Endothelial cell of umbilical vein (primary cell): Measurements from ENCODE around the gene REPS2. TPM values are rescaled to one million over a fixed set of nuclear protein-coding genes. Genes with fewer than 3 reads are reported as not detected.

Source experiments
- BruUV-seq: library from RNA; stranded (reverse); fragments of 400-500 nt; replicated peaks from 2 replicates; lab custom pipeline; 2021; lab: Mats Ljungman, UMichigan
- CTCF ChIA-PET: fragments of 300-600, 350-600 bp; sonication (Branson Sonifier 250); formaldehyde crosslinking; loops from one replicate; lab custom pipeline; 2021; ENCODE audit warnings: antibody characterized with exemption, inconsistent platforms; lab: Charles Lee
- POLR2A ChIA-PET: fragments of 300-600, 350-600 bp; sonication (Branson Sonifier 250); formaldehyde crosslinking; loops from one replicate; lab custom pipeline; 2021; ENCODE audit warnings: antibody characterized with exemption, inconsistent platforms; lab: Charles Lee
- DNase-seq: peaks from one replicate; pipeline ENCODE4 v3.0.0-alpha.2; 2011; ENCODE audit warnings: low read depth, low spot score
- FAIRE-seq: peaks from 2 replicates; lab custom pipeline; 2011; peaks lifted over from hg19 to GRCh38; lab: Jason Lieb, UNC
- H2AFZ ChIP-seq: 2 replicates; pipeline ENCODE4 v1.6.0; 2012; ENCODE audit warnings: low read depth, low read length, control low read depth, inconsistent platforms
- H3K27ac ChIP-seq: 2 replicates; pipeline ENCODE4 v1.5.1; 2011; ENCODE audit warnings: low read depth, mild to moderate bottlenecking, control low read depth, low read length, moderate library complexity; ENCODE audit not compliant: insufficient read depth
- H3K27me3 ChIP-seq, 2 experiments: 2 replicates each; pipeline versions ENCODE4 v1.6.0 to v1.6.1; 2011; ENCODE audit warnings: low read length in 2 of 2, mixed read lengths in 1 of 2; ENCODE audit not compliant: control insufficient read depth in 2 of 2, insufficient read depth in 2 of 2
- H3K36me3 ChIP-seq, 2 experiments: 2 replicates in 1 of 2; 3 replicates in 1 of 2; pipeline ENCODE4 v1.5.1; 2011; ENCODE audit warnings: low read length in 2 of 2, mild to moderate bottlenecking in 1 of 2, moderate library complexity in 1 of 2; ENCODE audit not compliant: control insufficient read depth in 2 of 2, insufficient read depth in 2 of 2; ENCODE audit errors: extremely low read depth in 1 of 2
- H3K4me1 ChIP-seq: 3 replicates; pipeline ENCODE4 v1.5.1; 2011; ENCODE audit warnings: mild to moderate bottlenecking, low read length; ENCODE audit not compliant: control insufficient read depth, insufficient read depth; ENCODE audit errors: extremely low read depth
- H3K4me2 ChIP-seq: 2 replicates; pipeline ENCODE4 v1.6.1; 2011; ENCODE audit warnings: low read length, control low read depth, mixed read lengths; ENCODE audit not compliant: insufficient read depth
- H3K4me3 ChIP-seq, 3 experiments: fragments of 200-600 bp in 1 of 3; sonication (generic), shearing (Covaris generic) in 1 of 3; replicated peaks in 1 of 3; 2 replicates each; pipeline ENCODE4 v1.5.1; 2011 to 2016; ENCODE audit warnings: control low read depth in 3 of 3, low read length in 3 of 3, mild to moderate bottlenecking in 2 of 3, inconsistent platforms in 1 of 3, low read depth in 1 of 3, moderate library complexity in 1 of 3; ENCODE audit not compliant: insufficient read depth in 1 of 3
- H3K79me2 ChIP-seq: 2 replicates; pipeline ENCODE4 v1.6.0; 2012; ENCODE audit warnings: low read length, inconsistent platforms; ENCODE audit not compliant: control insufficient read depth, insufficient read depth
- H3K9ac ChIP-seq: replicated peaks from 2 replicates; pipeline ENCODE3; 2011; ENCODE audit warnings: low read length, control low read depth; ENCODE audit not compliant: insufficient read depth; ENCODE audit errors: extremely low read depth
- H3K9me1 ChIP-seq: replicated peaks from 3 replicates; pipeline ENCODE4 v1.6.0; 2011; ENCODE audit warnings: mild to moderate bottlenecking, low read length; ENCODE audit not compliant: control insufficient read depth, insufficient read depth; ENCODE audit errors: extremely low read depth
- H3K9me3 ChIP-seq: replicated peaks from 2 replicates; pipeline ENCODE4 v1.5.1; 2012; ENCODE audit warnings: low read length, inconsistent platforms; ENCODE audit not compliant: control insufficient read depth, insufficient read depth
- H4K20me1 ChIP-seq: replicated peaks from 2 replicates; pipeline ENCODE3; 2011; ENCODE audit warnings: mild to moderate bottlenecking, low read length; ENCODE audit not compliant: control insufficient read depth, insufficient read depth; ENCODE audit errors: extremely low read depth
- EZH2 ChIP-seq: IDR thresholded peaks from 2 replicates; pipeline ENCODE4 v1.6.1; 2012; ENCODE audit warnings: borderline replicate concordance, low read depth, mild to moderate bottlenecking, moderate library complexity, low read length, inconsistent platforms; ENCODE audit not compliant: severe bottlenecking
- FOS ChIP-seq: IDR thresholded peaks from 2 replicates; pipeline ENCODE4 v1.6.1; 2011; ENCODE audit warnings: mild to moderate bottlenecking, low read length, moderate library complexity, borderline replicate concordance; ENCODE audit not compliant: insufficient read depth
- GATA2 ChIP-seq: IDR thresholded peaks from 2 replicates; pipeline ENCODE4 v1.7.0; 2011; ENCODE audit warnings: low read depth, mild to moderate bottlenecking, moderate library complexity, mixed read lengths, low read length; ENCODE audit not compliant: insufficient read length, insufficient read depth
- JUN ChIP-seq: IDR thresholded peaks from 2 replicates; pipeline ENCODE4 v1.6.1; 2011; ENCODE audit warnings: borderline replicate concordance, low read depth; ENCODE audit not compliant: insufficient read length, insufficient read depth
- MYC ChIP-seq: IDR thresholded peaks from one replicate; pipeline ENCODE4 v1.6.1; 2011; ENCODE audit warnings: mild to moderate bottlenecking, low read depth, low read length
- POLR2A ChIP-seq: IDR thresholded peaks from 2 replicates; pipeline ENCODE4 v1.6.1; 2012; ENCODE audit warnings: low read depth, mild to moderate bottlenecking, control low read depth, low read length
- POLR2AphosphoS5 ChIP-seq: IDR thresholded peaks from 2 replicates; pipeline ENCODE4 v1.6.1; 2012; ENCODE audit warnings: low read depth, mild to moderate bottlenecking, control low read depth, low read length, moderate library complexity; ENCODE audit not compliant: insufficient read depth
- dilution Hi-C: fragments of 300-500 bp; cut with MboI; formaldehyde crosslinking; loops from one replicate; pipeline ENCODE4 v1.15.0; 2019; ENCODE audit warnings: low sequenced_read_pairs; ENCODE audit not compliant: extremely low pct_ligation_motif_present
- intact Hi-C: fragments of 100-400 bp; cut with micrococcal nuclease; formaldehyde crosslinking; loops from one replicate; pipeline ENCODE4 v1.10.0; 2022
- polyA plus RNA-seq, 4 experiments: library from polyadenylated mRNA; depleted of rRNA in 3 of 4; stranded (reverse) in 3 of 4; unstranded in 1 of 4; fragments of >200 nt; gene quantifications; 2 replicates each; pipeline versions ENCODE4 v1.2.1 to v1.2.3, GENCODE V29; 2011 to 2012; ENCODE audit warnings: missing spikeins in 1 of 4
- total RNA-seq: library from RNA; stranded (reverse); gene quantifications from 2 replicates; pipeline ENCODE4 v1.2.3, GENCODE V29; 2021
- TF ChIP-seq, protein P1 (sequence below): IDR thresholded peaks from 2 replicates; pipeline ENCODE4 v1.6.1; 2011; ENCODE audit not compliant: insufficient read depth, insufficient read length
- TF ChIP-seq, protein P2 (sequence below), 2 donors: IDR thresholded peaks; 1 replicate in 1 of 2; 2 replicates in 1 of 2; pipeline ENCODE4 v1.5.1; 2011; ENCODE audit warnings: low read length in 2 of 2, mild to moderate bottlenecking in 2 of 2, moderate library complexity in 2 of 2, control low read depth in 1 of 2, inconsistent platforms in 1 of 2, low read depth in 1 of 2; ENCODE audit not compliant: insufficient read depth in 1 of 2; ENCODE audit errors: extremely low read depth in 1 of 2

REPS2 gene
- total and polyA plus RNA-seq, 2 donors (not counting 3 experiments of a cell fraction or from before 2014, with no cell fraction given), result 0.91 to 2.6 TPM

DNA sequence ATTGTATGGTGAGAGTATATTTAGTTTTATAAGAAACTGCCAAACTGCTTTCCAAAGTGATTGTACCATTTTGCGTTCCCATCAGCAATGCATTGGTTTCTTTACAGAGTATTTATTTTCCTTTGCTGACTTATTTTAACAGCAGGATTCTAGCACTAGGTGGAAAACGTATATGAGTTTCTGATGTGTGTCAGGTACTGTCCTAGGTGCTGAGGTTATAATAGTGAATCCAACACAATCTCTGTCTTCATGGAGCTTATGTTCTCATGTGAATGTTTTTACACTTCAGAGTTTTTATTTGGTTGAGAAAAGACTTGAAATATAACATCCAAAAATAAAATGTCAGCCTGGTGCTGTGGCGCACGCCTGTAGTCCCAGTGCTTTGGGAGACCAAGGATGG lies 4.0 kb downstream of the REPS2 start:
- H3K36me3 ChIP-seq, result no peaks in the 10 kb centered on the region
- no peak overlapping the region for H3K4me2 ChIP-seq
- FAIRE-seq, result no peak
- no peak for DNase-seq
- no peak overlapping the region for H3K27ac ChIP-seq
- peaks cover 19% of the 10 kb centered on the region for H3K4me1 ChIP-seq
- H3K9me3 ChIP-seq, result no peaks in the 10 kb centered on the region
- no peak overlapping the region for H3K9ac ChIP-seq
- POLR2A ChIA-PET, result no interaction called here
- H3K4me3 ChIP-seq, result no peak overlapping the region
- CTCF ChIA-PET, result interaction anchor here (2.5 kb wide), 1 partner anchor 68 kb away, joined by 6 read pairs; no protein-coding TSS in a partner anchor
- H2AFZ ChIP-seq, result no peak overlapping the region
- no peaks in the 10 kb centered on the region for H4K20me1 ChIP-seq
- dilution Hi-C loops, result no loop called here
- H3K9me1 ChIP-seq, result no peaks in the 10 kb centered on the region
- no peaks in the 10 kb centered on the region for H3K27me3 ChIP-seq
- no TSS peak for BruUV-seq
- intact Hi-C loops, result no loop called here
- no peak for TF ChIP-seq MYC
- no peak for TF ChIP-seq EZH2
- TF ChIP-seq GATA2, result no peak
- TF ChIP-seq POLR2A, result no peak
- no peak for TF ChIP-seq POLR2AphosphoS5
- TF ChIP-seq JUN, result no peak
- TF ChIP-seq, protein P1, sequence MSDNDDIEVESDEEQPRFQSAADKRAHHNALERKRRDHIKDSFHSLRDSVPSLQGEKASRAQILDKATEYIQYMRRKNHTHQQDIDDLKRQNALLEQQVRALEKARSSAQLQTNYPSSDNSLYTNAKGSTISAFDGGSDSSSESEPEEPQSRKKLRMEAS, result no peak
- TF ChIP-seq, protein P2, sequence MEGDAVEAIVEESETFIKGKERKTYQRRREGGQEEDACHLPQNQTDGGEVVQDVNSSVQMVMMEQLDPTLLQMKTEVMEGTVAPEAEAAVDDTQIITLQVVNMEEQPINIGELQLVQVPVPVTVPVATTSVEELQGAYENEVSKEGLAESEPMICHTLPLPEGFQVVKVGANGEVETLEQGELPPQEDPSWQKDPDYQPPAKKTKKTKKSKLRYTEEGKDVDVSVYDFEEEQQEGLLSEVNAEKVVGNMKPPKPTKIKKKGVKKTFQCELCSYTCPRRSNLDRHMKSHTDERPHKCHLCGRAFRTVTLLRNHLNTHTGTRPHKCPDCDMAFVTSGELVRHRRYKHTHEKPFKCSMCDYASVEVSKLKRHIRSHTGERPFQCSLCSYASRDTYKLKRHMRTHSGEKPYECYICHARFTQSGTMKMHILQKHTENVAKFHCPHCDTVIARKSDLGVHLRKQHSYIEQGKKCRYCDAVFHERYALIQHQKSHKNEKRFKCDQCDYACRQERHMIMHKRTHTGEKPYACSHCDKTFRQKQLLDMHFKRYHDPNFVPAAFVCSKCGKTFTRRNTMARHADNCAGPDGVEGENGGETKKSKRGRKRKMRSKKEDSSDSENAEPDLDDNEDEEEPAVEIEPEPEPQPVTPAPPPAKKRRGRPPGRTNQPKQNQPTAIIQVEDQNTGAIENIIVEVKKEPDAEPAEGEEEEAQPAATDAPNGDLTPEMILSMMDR (IDR thresholded peaks at IDR 0.05; ENCODE audit: extremely low read depth in 1 of 2, insufficient read depth in 1 of 2, low read depth in 1 of 2, low read length in 2 of 2), result no peak
- TF ChIP-seq FOS, result no peak
- no peaks in the 10 kb centered on the region for H3K79me2 ChIP-seq
